Measurements from ENCODE around the gene ECE2.
A peak's percentile ranks its signal among the peaks of the same experiment; 100 is the strongest.

ECE2 gene

DNA sequence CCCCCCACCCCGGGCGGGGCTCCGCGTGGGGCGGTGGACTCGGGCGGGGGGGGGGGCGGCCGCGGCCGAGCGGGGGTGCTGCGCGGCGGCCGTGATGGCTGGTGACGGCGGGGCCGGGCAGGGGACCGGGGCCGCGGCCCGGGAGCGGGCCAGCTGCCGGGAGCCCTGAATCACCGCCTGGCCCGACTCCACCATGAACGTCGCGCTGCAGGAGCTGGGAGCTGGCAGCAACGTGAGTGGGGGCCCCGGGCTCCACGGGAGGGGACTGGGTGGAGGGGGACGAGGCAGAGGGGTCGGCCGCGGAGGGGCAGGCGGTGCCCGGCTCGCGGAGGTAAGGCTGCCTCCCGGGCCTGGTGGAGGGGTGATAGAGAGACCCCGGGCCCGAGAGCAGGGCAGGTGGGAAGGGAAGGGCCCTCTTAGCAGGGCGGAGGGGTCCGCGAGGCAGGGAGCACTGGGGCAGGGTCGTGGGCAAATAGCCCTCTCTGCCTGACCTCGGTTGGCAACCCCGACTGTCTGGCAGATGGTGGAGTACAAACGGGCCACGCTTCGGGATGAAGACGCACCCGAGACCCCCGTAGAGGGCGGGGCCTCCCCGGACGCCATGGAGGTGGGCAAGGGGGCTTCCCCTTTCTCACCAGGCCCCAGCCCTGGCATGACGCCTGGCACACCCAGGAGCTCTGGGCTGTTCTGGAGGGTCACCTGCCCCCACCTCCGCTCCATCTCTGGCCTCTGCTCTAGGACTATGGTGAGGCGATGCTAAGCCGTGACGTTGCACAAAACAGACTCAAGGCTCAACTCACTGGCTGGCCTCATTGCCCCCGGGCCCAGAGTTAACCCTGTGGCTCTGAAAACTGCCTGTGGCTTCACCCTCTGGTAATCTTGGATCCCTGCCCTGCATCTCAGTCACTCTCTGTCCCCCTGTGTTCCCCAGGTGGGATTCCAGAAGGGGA is at the start of gene ECE2:
ECE2 (plus strand) TSS at position 62 of the 950 bp plus-strand sequence; CDS start at position 194, 132 bp downstream.
- no peak for DNase-seq

DNA sequence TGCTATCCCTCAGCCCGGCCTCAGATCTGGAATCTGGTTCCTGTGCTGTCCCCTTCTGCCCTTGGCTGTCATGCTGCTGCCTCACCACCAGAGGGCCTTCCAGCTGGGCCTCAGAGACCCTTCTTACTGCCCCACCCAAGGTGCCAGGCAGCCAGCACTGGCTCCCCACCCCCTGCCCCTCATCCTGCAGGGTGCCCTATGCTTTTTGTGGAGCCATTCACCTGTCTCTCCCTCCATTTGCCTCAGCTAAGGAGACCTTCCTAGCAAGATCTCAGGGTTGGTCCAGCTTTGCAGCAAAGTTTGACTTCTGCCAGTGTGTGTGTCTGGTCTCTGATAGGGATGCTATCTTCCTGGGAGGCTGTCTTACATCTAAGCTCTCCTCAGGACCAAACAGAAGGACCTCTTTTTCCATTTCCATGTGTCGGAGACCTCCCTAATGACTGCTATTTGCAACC is 48.3 kb upstream of the ECE2 start:
- peak; percentile 36 for DNase-seq

DNA sequence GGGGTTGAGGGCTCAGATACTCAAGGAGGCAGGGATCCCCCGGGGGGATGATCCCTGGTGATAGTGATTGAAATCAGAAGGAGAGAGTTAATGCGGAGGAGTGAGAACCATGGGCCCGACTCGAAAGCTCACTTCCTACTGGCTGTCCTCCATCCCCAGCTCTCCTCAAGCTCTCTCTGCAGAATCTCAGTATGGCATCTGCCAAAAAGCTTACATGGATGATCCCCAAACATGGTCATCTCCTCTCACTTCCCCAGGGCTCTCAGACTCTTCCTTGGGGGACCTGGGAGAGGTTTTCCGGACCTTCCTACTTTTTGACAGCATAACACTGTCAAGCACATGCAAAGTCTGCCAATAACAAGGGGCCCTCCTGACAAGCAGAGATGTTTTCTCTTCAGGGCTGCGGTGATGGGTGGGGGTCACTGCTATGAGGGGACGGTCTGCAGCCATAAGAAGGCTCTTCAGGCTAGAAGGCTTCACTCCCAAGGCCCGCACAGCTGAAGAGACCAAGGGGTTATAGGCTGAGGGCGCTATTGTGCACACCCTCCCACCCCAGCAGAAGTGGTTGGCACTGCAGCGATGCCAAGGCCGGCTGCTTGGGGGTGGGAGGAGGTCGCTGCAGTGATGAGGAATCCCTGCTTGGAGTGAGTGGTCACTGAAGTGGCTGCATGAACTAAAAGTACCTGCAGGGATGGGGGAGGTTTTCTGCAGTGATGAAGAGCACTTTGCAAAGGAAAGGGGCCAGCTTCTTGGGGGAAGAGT is 47.3 kb upstream of the ECE2 start:
- no peak for DNase-seq

DNA sequence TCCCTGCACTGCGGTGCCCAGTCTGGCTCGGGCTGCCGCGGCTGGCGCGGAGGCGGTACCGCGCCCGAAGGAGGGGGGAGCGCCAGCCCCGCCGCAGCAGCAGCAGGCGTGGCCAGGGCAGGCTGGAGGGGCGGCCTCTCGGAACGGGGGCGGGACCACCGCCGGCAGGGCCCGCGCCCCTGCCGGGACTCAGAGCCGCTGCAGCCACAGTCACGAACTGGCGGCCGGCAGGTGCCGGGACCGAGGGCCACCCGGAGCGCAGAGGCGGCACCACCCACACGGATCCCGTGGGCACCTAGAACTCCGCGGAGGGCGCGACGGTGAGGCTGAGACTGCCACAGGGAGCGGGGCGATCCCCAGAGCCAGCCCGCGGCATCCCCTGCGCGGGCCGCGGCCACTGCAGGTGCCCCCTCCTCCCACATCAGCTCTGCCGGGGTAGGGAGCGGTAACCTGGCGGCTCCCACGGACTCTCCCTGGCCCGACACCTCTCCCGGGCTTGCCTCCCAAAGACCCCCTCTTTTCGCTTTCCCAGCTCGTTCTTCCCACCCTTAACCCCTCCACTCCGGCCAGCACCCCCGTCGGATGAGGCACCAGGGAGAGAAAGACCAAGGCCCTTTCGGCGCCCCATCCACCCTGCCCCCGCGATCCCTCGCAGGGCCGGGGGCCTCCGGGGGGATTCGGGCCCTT is 46.3 kb upstream of the ECE2 start, which contains the start of gene VWA5B2:
VWA5B2 (plus strand) TSS at position 192 of the 687 bp plus-strand sequence. CDS start 944 bp downstream, outside the sequence.
- DNase-seq, result peak; percentile 43

DNA sequence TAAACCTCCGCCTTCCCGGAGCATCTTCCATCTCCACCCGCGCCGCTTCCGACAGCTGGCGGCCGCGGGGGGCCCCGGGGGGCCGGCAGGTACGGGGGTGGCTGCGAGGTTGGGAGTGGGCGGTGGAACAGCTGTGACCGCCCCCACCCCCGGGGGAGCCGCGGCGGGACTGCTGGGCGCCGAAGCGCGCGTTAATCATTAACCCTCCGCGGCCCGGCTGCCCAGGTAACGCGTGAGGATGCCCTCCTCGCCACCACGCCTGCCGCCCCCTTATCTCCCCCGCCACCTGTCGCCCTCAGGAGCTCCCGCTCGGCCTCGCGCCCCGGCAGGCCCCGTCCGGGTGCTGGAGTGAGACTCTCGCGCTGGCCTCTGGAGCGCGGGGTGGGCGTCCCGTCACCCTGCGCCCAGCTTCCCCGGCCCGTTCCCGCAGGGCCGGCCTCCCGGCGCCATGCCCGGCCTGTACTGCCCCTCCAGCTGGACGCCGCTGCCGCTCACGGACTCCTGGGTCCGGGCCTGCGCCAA is 45.7 kb upstream of the ECE2 start:
- no peak for DNase-seq

DNA sequence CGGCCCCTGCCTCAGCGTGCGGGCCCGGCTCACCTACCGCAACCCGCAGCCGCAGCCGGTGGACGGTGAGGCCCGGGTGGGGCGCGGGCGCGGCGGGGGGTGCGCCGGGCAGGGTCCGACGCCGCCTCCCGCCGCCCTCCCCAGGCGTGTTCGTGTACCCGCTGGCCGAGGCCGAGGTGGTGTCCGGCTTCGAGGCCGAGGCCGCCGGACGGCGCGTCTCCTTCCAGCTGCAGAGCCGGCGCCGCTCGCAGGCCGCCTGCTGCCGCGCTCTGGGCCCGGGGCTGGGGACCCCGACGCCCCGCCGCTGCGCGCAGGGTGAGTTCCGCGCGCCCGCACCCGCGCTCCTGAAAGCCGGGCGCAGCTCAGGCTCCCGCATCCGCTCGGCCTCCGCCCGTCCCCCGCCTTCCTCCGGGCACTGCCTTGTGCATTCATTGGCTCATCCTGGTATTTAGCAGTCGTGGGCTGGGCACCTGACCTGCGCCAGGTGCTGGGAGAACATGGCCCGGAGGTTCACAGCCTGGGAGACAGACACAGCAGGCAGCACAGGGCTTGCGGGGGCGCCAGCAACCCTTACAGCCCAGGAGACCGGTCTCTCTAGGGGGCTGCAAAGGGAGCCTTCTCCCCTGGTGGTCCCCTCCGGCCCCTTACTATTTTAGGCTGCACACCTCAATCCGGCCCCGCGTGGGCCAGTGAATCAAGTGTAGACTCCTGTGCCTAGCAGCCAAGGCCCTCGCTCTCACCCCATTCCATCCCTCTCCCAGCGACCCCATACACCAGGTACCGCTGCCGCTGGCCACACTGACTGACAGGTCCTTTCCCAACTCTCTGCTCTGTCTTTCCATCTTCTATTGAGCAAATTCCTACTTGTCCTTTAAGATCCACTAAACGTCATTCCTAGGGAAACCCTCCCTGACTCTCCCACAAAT is 45.0 kb upstream of the ECE2 start:
- DNase-seq, result peak; percentile 39

DNA sequence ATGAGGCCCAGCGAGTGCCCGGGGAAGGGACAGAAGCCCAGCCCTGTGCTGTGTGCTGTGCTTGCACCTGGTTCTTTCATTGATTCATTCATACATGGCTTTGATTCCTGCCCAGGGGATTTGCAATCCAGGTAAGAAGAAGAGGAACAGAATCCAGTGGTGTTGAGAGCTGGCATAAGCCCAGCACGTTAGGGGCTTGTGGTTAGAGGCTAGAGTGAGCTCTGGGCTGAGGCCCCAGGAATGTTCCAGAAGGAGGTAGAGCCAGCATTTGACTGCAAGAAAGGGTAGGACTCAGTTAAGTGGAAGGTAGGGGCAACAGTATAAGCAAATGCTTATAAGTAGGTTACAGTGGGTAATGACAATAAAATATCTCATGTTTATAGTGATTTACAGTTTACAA is 44.2 kb upstream of the ECE2 start:
- no peak for DNase-seq

DNA sequence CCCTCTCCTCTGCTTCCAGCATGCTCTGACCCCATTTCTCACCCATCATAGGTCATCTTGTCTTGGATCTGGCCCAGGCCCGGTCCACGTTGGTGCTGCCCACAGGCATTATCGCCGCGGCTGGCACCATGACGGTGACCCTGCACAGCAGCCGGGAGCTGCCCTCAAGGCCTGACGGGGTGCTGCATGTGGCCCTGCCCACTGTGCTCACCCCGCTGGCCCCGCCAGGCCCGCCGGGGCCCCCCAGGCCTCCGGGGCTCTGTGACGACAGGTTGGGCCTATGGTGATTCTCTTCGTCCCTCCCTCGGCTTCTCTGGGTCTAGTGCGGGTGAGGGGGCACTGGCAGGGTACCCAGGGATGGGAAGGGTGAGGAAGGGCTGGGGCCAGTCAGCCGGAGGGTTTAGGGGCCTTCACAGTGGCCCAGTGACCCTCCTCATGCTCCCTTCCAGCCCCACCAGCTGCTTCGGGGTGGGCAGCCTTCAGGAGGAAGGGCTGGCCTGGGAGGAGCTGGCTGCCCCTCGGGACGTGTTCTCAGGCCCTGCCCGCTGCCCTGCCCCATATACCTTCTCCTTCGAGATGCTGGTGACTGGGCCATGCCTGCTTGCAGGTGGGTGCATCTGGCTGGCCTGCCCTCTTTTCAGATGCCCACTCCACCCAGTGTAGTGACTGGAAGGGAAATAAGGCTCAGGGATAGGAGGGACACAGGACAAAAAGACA is 42.5 kb upstream of the ECE2 start:
- DNase-seq, result no peak

DNA sequence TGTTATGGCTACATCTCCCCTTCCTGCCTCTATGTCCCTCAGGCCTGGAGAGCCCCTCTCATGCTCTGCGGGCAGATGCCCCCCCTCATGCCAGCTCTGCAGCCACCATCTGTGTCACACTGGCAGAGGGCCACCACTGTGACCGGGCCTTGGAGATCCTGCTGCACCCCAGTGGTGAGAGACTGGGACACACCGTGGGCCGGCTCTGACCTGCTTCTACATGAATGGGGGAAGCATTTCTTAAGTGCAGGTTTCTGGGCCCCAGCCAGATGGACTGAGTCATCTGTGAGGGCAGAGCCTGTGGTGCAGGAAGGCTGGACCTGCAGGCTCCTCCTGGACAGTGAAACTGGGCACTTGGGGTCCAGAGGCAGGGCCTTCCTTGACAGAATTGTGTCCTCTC is 41.6 kb upstream of the ECE2 start:
- DNase-seq, result peak; percentile 68

DNA sequence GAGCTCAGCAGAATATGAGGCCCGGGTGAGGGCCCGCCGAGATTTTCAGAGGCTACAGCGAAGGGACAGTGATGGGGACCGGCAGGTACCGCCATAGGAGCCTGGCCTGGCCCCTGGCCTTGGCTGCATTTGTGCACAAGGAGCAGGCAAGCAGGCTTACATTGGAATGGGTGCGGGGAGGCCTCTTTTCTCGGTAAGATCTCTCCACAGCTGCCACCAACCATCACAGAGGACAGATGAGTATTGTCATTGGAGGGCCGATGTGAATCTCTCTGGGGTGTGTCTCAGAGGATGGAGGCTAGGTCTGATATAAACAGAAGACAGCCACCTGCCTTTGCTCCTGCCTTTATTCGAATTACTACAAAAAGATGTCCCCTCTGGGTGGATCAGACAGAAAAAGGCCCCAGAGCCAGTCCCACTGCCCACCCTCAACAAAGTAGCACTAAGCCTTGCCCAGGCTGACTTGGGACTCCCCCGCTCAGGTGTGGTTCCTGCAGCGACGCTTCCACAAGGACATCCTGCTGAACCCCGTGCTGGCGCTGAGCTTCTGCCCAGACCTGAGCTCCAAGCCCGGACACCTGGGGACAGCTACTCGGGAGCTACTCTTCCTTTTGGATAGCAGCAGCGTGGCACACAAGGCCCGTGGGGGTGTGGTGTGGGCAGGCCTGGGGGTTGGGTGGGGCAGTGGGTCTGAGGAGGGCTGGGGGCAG is 41.0 kb upstream of the ECE2 start:
- DNase-seq, result no peak

DNA sequence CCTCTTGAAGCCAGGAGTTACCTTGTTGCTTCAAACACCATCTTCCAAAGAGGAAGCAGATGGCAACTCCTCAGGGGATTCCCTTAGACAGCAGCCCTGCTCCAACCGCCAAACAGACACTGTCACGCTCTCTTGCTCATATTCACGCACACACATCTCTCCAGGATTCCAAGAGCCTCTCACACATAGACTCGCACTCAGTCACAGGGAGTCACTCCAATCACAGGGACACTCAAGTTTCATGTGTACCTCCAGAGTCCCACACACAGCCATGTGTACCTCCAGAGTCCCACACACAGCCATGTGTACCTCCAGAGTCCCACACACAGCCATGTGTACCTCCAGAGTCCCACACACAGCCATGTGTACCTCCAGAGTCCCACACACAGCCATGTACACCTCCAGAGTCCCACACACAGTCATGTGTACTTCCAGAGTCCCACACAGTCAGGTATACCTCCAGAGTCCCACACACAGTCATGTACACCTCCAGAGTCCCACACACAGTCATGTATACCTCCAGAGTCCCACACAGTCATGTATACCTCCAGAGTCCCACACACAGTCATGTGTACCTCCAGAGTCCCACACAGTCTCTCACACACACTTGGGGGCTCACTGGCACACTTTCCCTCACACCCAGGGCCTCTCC is 40.3 kb upstream of the ECE2 start:
- DNase-seq, result no peak

DNA sequence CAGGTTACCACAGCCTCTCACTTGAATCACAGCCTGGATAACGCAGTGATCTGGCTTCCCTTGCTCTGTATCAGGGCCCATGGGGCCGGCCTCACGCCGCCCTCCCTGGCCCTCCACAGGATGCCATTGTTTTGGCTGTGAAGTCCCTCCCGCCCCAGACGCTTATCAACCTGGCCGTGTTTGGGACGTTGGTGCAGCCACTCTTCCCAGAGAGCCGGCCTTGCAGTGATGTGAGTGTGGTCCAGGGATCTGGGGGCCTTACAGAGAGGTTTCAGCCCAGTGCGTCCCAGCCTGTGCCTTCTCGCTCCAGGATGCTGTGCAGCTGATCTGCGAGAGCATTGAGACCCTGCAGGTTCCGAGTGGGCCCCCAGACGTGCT is 39.8 kb upstream of the ECE2 start:
- DNase-seq, result no peak

DNA sequence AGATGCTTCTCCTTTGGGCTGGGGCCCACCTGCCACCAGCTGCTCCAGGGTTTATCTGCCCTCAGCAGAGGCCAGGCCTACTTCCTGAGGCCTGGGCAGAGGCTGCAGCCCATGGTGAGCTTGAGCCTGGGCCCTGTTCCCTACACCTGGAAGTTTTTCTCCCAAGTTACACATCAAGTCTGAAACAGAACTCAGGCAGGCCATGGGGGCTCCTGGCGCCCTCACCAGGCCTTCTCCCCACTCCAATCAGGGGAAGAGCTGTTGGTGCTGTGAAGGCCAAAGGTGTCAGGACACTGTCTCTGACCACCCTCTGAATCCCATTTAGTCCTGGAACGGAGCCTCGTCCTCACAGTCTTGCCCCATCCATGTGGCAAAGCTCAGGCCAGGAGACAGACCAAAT is 39.2 kb upstream of the ECE2 start:
- no peak for DNase-seq

DNA sequence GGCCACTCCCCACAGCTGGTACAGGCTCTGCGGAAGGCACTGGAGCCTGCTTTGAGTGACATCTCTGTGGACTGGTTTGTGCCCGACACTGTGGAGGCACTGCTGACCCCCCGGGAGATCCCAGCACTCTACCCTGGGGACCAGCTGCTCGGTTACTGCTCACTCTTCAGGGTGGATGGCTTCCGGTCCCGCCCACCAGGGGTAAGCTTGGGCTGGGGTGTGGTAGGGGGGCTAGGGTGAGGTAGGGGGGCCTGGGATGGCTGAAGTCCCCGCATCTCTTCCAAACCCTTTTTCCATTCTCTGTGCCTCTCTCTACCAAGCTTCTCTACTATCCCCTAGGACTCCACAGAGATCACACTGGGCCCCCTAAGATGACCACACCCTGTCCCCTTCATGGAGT is 38.6 kb upstream of the ECE2 start:
- DNase-seq, result no peak

DNA sequence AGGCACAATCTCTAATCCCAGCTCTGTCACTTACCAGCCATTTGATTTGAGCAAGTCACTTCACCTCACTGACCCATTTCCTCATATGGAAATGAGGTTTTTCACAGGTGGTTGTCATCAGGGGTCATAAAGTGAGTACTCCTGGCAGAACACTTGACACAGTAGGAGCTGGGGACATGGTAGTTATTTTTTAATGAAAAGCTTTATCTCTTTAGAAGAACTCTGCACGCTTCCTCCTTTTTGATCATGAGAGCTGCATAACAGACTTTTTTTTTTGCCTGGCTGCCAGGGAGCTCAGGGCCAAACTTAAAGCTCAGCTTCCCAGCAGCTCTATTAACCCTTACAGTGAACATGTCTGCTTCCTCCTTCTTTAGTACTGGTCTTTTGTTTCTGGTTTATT is 38.0 kb upstream of the ECE2 start:
- peak; percentile 28 for DNase-seq

DNA sequence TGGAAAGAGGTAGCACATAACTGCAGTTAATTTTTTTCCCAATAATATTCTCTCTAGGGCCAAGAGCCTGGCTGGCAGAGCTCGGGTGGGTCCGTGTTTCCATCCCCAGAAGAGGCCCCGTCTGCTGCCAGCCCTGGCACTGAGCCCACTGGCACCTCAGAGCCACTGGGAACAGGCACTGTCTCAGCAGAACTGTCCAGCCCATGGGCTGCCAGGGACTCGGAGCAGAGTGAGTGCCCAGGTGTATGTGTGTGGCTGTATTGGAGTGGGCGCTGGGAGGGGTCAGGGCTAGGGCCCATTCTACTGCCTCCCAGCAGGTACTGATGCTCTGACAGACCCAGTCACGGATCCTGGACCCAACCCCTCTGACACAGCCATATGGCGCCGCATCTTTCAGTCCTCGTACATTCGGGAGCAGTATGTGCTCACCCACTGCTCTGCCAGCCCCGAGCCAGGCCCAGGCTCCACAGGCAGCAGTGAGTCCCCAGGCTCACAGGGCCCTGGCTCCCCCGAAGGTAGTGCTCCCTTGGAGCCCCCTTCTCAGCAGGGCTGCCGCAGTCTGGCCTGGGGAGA is 37.5 kb upstream of the ECE2 start:
- DNase-seq, result peak; percentile 26

DNA sequence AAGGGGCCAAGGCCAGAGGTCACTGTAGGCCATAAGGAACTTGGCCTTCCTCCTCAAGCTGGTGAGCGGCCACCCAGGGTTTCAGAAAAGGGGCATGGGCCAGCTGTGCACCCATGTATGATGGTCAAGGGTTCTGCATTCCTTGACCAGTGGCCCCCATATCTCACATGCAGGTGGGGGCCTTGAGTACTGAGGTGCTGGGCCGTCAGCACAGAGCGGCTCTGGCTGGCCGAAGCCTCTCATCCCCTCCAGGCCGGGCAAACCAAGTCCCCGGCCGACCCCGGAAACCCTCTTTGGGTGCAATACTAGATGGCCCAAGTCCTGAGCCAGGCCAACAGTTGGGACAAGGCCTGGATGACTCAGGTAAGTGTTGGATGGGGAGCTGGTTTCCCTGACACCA is 36.6 kb upstream of the ECE2 start:
- no peak for DNase-seq

DNA sequence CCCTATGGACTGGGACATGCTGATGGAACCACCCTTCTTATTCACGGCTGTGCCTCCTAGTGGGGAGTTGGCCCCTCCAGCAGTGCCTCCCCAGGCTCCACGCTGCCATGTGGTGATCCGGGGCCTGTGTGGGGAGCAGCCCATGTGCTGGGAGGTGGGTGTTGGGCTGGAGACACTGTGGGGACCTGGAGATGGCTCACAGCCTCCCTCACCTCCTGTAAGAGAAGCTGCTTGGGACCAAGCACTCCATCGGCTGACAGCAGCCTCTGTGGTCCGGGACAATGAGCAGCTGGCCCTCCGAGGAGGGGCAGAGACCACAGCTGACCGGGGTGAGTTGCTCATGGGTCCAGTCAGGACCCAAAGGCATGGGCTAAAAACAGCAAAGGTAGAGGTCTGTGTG is 36.1 kb upstream of the ECE2 start:
- DNase-seq, result no peak

DNA sequence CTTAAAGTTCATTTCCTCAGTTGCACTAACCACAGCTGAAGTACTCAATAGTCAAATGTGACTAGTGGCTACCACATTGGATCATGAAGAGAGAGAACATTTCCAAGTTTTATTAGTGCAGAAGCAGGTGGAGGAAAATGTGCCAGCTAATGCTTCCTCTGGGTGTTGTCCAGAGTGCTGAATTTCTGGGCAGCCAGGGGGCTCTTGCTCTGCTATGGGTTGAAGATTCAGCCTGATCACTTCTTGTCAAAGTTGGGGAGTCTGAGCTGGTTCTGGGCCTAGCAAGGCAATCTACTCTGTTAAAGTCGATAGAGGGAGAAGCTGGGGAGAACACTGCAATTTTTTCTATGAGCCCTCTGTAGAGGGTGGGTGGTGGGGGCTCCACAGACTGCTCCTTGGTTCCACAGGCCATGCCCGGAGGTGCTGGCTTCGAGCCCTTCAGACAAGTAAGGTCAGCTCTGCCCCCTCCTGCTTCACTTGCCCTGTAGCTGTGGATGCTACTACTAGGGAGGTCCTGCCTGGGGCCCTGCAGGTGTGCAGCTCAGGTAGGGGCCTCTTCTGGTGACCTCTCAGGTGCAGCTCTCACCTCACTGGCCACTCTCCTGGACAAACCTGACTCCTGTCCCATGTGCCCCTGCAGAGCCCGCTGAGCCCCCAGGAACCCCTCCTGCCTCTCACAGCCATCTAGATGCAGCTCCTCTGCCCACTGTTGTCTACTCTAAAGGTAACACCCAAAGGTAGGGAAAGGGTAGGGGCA is 35.3 kb upstream of the ECE2 start:
- DNase-seq, result no peak

Measured in NCI-H2029 (cell line).